CD4-positive, alpha-beta T cell treated with Interleukin-17A for 1 hour (primary cell): ENCODE measurements around the gene ABHD8.
A peak's percentile ranks its signal among the peaks of the same experiment; 100 is the strongest.

Experiments used
- DNase-seq: peaks from one replicate; pipeline ENCODE4 v3.0.0-alpha.2; 2020

Gene ABHD8

GRCh38 chr19:17303167-17303939, at the start of gene ABHD8:
ABHD8 (minus strand) TSS chr19:17303425; CDS start chr19:17301616, 1,809 bp downstream.
- DNase-seq = peak; percentile 95

DNA sequence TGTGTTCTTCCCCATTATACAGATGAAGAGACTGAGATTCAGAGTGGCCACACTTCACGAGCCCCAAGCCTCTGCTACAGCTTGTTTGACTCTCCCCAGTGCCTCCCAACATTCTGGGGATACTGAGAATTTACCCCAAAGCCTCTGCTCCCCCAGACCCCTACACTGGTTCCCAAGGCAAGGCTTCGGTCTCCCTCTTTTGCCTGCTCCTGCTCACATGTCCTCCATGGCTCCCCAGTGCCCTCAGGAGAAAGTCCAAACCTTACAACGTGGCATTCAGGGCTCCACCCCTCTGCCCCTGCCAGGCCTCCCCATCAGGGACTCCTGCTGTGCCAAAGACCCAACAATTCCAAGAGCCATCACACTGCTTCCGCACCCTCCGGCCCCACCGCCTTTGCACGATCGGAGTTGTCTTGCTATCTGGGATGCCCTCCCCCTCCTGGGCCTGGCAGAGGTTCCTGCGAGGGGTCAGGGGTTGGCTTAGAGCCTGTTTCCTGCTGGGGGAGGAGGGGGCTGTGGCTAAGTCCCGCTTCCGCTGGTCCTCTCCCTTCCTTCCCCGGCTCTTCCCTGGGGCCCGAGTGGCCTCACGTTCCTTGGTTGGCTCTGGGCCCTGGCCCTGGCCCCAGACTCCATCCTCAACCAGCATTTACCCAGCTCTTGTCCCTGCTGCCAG, 49.5 kb upstream of the ABHD8 start:
- DNase-seq = no peak

DNA sequence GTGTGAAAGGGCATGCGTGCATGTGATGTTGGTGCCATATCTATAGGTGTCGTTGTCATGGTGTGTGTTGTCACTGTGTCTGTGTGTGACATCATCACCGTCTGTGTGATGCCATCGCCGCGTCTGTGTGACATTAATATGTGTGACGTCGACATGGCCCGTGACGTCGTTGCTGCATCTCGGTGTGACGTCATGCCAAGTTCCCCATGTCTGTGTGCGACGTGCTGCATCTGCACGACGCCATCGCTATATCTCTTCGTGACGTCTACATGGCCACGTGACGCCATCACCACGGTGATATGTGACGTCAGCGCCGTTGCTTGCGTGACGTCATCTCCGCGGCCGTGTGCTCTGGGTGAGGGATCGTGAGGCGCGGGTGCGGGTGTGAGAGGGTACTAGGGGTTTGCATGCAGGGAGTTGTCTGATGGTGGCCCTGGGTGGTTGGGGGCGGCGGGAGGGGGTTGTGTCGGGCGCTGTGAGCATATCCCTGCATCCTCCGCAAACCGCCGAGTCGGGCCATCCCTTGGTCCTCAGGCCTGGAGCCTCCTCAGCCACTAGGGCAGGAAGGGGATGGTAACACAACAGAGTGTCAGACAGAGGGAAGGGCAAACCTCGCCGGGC, 48.7 kb upstream of the ABHD8 start:
- DNase-seq = no peak

DNA sequence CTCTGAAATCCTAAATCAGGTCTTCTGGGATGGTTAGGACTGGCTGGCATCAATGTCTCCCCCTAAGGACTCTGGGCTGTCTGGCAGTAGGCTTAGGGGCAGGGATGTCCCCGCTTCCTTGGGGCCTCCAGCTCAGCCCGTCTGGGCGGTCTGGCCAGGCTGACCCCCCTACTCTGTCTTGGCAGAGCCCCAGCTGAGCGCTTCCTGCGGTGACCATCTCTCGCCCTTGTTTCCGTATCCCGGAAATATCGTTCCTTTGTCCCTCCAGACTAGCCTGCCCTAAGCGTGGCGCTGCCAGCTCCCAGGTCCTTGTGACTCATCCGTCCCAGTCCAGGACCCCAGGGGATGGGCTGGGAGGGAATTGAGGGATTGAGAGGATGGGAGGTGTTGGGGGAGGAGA, 45.5 kb upstream of the ABHD8 start:
- no peak for DNase-seq

DNA sequence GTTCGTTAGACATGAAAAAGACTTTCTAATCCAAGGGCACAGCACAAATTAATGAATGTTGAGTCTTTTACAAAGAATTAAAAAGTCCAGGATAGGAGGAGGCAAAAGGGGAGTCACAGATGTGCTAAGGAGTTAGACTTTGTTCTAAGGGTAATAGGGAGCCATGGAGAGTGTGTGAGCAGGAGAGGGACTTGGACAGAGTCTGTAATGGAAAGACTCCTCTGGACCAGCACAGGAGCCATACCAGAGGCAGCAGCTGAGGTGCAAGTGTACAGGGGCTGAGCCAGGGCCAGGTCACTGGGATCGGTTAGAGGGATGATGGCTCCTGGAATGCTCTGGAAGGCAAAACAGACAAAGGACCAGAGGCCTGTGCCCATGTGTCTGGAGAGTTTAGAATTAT, 44.7 kb upstream of the ABHD8 start:
- no peak for DNase-seq

DNA sequence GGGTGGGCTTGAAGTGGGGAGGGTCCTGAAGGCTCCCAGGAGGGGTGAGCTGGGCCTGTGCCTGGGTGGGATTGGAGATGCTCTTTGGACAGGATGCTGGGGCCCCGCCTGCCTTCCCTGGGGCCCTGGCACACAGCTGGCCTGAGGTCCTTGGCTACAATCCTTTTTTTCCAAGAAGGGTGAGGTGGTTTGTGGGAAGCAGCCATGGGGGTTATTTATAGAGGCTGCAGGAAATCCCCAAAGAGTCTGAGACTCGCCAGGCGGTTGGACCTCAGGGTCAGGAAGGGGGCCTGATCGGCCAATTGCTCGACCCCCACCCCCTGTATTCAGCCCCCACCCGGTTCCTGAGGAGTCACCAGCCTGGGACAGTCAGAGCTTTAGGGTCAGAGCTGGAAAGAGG, 44.1 kb upstream of the ABHD8 start:
- no peak for DNase-seq

DNA sequence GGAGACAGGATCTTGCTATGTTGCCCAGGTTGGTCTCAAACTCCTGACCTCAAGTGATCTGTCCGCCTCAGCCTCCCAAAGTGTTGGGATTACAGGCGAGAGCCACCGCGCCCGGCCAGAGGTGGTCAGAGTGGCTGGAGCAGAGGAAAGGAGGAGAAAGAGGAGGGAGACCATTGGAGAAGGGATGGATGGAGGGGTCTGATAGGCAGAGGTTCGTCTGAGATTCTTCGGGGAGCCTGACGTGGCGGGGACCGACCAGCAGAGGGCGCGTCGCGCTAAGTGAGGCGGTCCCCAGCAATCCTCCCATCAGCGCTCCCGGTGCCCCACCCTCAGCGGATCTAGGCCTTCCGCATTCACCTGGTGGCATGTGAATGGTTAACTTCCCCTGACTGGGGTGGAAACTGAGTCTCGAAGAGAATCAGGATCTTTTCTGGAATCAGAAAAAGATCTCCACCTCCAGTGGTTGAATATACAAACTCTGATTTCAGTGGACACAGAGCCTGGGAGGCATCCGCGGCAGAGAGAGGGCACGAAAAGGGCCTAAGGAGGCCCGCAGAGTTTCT, 43.0 kb upstream of the ABHD8 start:
- peak; percentile 77 for DNase-seq

DNA sequence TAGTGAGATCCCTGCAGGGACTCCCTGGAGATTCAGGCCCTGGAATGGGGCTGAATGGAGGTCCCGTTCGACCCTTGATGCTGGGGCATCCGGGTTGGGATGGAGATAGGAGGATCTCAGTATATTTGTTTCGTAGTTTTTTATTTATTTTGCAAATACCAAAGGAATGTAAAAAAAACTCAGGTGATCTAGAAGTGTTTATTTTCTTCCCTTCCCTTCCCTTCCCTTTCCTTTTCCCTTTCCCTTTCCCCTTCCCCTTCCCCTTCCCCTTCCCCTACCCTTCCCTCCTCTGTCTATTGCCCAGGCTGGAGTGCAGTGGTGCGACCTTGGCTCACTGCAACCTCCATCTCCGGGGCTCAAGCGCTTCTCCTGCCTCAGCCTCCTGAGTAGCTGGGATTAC, 38.6 kb upstream of the ABHD8 start:
- DNase-seq = no peak

DNA sequence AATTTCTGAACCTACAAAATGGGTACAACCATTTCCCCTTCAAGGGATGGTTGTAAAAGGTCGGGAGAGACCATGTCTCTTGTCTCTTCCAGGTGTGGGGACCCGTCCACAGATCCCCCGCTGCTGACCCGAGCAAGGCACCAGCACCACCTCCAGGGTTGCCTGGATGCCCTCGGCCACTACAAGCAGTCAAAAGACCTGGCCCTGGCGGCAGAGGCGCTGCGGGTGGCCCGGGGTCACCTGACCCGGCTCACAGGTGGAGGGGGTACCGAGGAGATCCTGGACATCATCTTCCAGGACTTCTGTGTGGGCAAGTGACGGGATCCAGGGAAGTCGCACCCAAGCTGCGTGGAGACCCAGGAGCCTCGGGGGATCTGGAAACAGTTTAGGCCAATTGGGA, 38.2 kb upstream of the ABHD8 start:
- DNase-seq = no peak

GRCh38 chr19:17340871-17341357, 37.7 kb upstream of the ABHD8 start:
- DNase-seq = no peak

DNA sequence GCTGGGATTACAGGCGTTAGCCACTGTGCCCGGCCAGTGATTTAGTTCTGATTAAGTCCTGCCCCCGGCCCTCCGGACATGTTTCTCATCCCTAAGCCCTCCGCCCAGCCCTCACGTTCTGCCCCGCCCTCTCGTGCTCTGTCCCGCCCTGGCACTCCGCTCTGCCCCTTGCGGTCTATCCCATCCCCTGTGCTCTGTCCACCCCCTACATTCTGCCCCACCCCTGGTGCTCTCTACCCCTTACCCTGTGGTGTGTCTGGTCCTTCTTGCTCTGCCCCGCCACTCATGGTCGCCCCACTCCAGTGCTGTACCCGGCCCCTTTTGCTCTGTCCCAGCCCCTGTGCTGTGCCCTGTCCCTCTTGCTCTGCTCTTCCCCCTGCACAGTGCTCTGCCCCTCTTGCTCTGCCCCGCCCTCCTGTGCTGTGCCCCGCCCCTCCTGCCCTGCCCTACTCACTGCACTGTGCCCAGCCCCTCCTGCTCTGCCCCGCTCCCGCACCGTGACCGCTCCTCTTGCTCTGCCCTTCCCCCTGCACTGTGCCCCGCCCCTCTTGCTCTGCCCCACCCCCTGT, 37.2 kb upstream of the ABHD8 start:
- DNase-seq = no peak

DNA sequence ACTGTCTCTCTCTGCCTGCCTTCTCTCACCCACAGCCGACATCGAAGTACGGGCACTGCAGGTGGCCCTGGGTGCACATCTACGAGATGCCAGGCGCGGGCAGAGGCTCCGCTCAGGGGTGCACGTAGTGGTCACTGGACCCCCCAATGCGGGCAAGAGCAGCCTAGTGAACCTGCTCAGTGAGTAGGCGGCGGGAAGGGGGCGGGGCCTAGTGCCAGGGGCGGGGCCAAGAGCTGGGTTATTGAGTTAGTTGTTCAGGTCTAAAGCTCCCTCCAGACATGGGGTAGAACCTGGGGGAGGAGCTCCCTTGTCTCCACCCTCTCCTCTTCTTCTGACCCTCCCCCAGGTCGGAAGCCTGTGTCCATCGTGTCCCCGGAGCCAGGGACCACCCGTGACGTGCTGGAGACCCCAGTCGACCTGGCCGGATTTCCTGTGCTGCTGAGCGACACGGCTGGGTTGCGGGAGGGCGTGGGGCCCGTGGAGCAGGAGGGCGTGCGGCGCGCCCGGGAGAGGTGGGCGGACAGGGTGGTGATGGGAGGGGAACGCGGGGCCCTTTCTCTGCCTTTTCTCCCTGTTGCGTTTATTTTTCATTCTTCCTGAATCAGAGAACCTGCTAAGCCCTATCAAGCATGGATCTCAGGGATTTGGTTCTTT, 36.0 kb upstream of the ABHD8 start:
- peak; percentile 42 for DNase-seq

GRCh38 chr19:17338433-17339078, 35.3 kb upstream of the ABHD8 start:
- DNase-seq = no peak

GRCh38 chr19:17337675-17338432, 34.6 kb upstream of the ABHD8 start:
- peak; percentile 15 for DNase-seq

DNA sequence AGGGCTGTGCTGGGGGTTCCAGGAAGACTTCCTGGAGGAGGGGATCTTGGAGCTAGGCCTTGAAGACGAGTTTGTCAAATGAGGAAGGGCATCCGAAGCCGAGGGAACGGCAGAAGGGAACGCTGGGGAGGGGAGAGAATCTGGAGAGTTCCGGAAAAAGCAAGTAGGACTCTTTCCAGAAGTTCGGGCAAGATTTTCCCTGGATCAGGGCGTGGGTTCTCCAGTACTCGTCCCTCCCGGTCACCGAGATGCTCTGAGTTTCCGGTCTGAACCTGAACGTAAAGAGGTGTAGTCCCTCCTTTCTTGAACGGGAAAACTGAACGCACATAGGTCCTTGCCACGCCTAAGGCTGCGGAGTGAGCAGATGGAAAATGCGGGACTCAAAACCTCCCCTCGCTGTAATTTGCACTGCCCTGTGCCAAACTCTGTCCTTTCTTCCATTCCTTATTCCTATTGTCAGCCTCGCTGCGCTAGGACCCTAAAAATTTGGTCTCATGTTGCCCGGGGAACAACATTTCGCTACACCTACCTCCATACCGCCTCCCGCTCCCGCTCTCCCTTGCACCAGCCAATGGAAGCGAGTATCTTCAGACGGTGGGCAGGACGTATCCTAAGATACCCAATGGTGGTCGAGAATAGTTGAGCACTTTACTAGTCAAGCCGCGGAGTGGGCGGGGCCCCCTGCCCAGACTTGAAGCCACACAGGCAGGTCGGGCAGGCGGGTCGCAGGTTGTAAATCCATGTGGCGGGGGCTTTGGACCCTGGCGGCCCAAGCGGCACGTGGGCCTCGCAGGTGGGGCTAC, 33.8 kb upstream of the ABHD8 start, which contains the start of gene GTPBP3:
TSS of gene GTPBP3 (plus strand) at position 682 of the 803 bp plus-strand sequence. CDS start at position 741, 59 bp downstream.
- peak; percentile 98 for DNase-seq

DNA sequence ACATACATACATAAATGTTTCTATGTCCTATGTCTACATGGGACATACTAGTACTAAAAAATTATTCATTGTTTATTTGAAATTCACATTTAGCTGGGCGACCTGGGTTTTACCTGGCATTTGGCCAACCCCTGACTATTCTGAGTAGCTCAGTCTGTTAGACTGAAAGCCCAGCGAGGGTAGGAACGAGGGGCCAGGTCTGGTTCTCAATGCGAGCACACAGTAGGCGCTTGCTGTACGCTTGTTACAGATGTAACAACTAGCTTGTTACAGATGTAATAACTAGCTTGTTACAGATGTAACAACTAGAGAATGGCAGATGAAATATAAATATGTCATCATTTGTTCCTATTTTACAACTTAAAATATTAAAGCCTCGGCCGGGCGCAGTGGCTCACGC, 32.4 kb upstream of the ABHD8 start:
- DNase-seq = no peak

DNA sequence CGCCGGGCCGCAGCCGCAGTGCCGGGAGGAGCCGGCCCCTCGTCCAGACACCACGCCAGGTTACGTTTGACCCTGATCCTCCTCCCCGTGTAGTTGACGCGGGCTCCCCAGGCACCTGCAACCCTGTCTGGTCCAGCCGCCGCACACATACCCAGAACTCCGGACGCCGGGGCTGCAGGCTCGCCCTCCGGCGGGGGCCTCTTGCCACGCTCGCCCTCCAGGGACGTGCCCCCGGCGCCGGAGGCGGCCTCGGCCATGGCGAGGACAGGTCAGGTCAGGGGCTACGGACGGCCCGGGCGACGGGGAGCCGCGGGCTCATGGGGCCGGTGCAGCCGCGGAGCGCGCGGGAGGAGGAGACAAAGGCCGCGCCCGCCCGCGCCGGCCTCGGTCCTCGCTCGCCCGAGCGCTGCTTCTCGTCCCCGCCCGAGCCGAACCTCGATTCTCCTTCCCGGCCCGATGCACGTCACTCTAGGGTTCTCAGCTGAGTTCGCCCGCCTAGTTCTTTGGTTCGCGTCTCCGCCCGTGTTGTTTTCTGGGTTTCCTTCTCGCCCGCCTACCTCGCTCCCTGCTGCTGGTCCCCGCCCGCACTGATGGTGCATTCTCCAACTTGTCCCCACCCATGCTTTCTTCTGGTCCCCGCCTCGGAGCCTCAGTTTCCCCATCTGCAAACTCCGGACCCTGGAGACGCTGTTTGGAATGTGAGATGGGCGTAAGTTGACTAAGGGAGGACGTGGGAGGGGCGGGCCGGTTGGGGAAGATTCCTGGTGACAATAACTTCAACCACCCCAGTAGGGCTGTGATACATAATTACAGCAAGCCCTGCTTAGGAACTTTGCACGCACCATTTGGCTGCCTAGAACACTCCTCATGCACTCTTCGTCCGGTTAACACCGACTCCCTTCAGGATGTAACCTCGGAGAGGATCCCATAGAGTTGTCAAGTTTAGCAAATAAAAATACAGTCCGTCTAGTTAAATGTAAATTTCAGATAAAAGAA, 31.5 kb upstream of the ABHD8 start, which contains the start of gene ANO8:
TSS of gene ANO8 (minus strand) at position 442 of the 996 bp plus-strand sequence. CDS start at position 257, 185 bp downstream.
- DNase-seq = peak; percentile 99

GRCh38 chr19:17333611-17334413, 30.6 kb upstream of the ABHD8 start:
- peak; percentile 77 for DNase-seq
